ENCODE results near the gene PLXNB2.

Gene PLXNB2

GRCh38 chr22:50296658-50297490 is 10.6 kb downstream of the PLXNB2 start:
- no peak for FAIRE-seq

GRCh38 chr22:50294319-50294656 is 13.2 kb downstream of the PLXNB2 start:
- FAIRE-seq = no peak

- no peak for FAIRE-seq
Observed at GRCh38 chr22:50293441-50294318, 13.8 kb downstream of the PLXNB2 start.

GRCh38 chr22:50292643-50293440 is 14.6 kb downstream of the PLXNB2 start:
- no peak for FAIRE-seq

- FAIRE-seq = no peak
Observed at GRCh38 chr22:50289942-50290630, 17.4 kb downstream of the PLXNB2 start.

GRCh38 chr22:50289151-50289941 is 18.1 kb downstream of the PLXNB2 start:
- no peak for FAIRE-seq

- no peak for FAIRE-seq
Observed at GRCh38 chr22:50287731-50288130, 19.7 kb downstream of the PLXNB2 start.

GRCh38 chr22:50286701-50287318 is 20.6 kb downstream of the PLXNB2 start:
- no peak for FAIRE-seq

- no peak for FAIRE-seq
Observed at GRCh38 chr22:50286275-50286674, 21.2 kb downstream of the PLXNB2 start.

GRCh38 chr22:50285568-50286229 is 21.7 kb downstream of the PLXNB2 start:
- FAIRE-seq = no peak

- no peak for FAIRE-seq
Observed at GRCh38 chr22:50284479-50284878, 23.0 kb downstream of the PLXNB2 start.

GRCh38 chr22:50283821-50284220 is 23.6 kb downstream of the PLXNB2 start:
- FAIRE-seq = no peak

GRCh38 chr22:50282361-50283155 is 24.9 kb downstream of the PLXNB2 start:
- FAIRE-seq = no peak

- FAIRE-seq = no peak
Observed at GRCh38 chr22:50281957-50282356, 25.5 kb downstream of the PLXNB2 start.

GRCh38 chr22:50281384-50281760 is 26.1 kb downstream of the PLXNB2 start:
- FAIRE-seq = no peak

GRCh38 chr22:50280708-50281383 is 26.6 kb downstream of the PLXNB2 start:
- no peak for FAIRE-seq

- no peak for FAIRE-seq
Observed at GRCh38 chr22:50280022-50280707, 27.3 kb downstream of the PLXNB2 start.

GRCh38 chr22:50278956-50279619 is 28.4 kb downstream of the PLXNB2 start:
- no peak for FAIRE-seq

Data from TTC549 (cell line).